Suppressor macrophage (primary cell): ENCODE data around the gene IL23R.
A peak's percentile ranks its signal among the peaks of the same experiment; 100 is the strongest.

ENCODE experiments used
- DNase-seq, 4 experiments: peaks; one replicate each; pipeline ENCODE4 v3.0.0-alpha.2; 2020 to 2022

Gene IL23R

DNA sequence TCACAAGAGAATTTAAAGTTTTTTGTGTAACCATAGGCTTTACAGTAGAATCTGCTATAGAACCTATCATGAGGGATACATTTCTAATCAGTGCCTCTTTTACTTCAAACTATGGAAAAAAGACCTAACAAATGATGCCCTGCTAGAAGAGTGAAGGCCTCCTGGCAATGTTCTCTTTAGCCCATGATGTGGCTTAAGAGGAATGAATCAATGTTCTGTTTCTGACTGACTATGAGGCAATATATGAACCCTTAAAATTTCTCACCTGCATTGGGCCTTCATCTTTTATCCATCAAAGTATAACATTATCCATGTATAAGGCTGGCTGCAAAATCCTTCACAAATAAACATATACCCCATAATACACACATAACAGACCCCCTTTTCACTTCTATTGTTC, 75.8 kb downstream of the IL23R start:
- no peak for DNase-seq

DNA sequence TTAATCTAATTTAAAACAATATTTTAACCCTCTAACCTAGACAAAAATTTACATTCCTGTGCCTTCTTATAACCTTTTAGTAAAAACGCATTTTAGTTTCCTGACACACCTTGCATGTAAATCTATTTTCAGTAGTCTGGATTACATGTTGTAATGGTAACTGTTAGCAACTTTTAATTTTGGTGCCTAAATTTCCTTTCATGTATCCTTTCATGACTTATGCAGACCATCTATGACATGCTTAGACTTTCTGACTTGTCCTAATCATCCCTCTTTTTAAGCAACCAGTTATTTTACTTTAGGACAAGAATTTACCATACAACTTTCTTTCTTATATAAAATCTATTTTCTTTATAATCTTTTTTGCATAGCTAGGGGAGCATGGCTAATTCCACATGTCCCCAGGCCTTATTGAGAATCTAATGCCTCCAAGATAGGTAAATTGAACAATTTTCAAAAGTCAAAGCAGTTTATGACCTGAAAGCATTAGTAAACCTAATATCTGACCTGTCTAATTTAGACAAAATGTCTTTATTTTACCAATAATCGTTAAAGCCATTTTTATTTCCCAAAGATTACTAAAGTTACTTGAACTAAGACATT, 83.9 kb downstream of the IL23R start:
- DNase-seq = no peak

DNA sequence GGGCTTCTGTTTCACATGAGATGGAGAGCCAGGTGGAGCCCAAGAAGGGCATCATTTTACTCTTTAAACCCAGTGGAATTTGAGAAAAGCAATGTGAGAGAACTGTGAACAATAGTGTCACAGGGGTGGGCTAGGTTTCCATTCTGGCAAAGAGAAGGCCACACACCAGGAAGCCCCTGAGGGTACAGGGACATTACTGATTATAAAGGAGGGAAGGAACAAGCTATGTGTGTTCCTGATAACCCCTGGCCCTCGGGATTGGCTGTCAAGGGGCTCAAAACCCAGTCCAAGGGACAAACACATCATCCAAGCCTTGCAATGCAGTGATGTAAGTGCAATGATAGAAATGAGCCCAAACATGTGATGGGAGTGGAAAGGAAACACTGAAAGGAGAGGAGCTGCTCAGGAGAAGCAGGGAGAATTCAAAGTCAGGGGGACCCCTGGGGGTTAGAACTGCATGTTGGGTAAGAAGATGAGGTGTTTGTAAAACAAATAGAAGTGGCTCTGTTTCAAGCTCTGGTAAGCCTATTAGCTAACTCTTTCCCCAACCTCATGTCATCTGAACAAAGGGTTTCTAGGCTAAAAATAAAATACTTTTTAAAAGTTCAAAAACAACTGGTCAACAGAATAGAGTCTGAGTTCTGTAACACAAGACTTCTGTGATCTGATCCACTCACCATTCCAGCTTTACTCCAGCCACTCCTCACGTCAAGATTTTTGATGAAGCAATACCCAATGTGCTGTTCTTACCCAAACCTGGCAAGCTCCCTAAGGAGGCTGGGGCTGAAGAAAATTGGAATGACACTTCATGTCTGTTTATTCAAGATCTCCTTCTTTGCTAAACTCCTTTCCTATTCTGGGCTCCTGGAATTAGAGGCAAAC, 90.3 kb downstream of the IL23R start:
- no peak for DNase-seq

DNA sequence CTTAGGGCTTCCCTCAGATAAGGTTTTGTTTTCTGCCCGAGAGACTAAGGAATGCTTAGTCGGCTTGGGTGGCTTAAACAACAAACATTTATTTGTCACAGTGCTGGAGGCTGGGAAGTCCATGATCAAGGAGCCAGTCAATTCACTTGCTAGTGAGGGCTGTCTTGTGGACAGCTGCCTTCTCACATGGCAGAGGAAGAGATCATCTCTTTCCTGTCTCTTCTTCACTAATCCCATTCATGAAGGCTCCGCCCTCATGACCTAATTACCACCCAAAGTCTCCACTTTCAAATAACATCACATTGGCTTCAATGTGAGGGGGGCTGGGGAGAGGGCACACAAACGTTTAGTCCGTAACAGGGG, 90.9 kb downstream of the IL23R start:
- DNase-seq = no peak

DNA sequence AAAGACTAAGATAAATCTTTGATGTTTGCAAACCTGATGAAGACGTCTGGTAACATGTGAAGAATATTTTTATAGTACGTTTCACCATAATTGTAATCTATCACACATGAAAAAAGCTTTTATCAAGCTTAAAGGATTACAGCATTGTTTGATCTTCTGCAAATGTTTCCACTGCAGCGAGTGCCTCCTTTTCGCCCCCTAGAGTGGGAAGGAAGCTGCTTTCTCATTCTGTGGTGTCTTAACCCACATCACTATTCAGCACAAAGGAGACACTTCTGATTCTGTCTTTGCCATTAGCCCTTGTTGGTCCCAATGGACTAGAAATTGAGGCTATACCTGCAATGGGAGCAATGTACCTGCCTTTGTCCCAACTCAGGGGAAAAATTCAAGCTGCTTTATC, 95.4 kb downstream of the IL23R start:
- DNase-seq = peak in 2 of 4 experiments; percentile 4 to 10

DNA sequence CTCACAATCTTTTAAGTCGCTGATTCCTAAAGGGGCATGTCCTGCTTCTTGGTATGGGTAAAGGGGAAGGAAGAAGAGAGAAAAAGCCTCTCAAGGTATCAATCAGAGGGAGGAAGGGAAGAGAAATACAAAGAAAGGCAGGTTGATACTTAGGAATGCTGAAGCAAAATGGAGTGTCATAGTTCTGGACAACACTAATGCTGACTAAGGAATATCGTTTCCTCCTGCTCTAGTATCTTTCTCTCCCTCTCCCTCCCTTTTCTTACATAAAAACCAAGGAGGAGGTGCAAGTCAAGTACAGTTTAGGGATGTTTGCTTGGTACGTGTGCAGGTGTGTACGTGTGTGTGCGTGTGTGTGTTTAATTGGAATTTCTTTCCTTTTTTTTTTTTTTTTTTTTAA, 96.5 kb downstream of the IL23R start:
- DNase-seq = no peak

DNA sequence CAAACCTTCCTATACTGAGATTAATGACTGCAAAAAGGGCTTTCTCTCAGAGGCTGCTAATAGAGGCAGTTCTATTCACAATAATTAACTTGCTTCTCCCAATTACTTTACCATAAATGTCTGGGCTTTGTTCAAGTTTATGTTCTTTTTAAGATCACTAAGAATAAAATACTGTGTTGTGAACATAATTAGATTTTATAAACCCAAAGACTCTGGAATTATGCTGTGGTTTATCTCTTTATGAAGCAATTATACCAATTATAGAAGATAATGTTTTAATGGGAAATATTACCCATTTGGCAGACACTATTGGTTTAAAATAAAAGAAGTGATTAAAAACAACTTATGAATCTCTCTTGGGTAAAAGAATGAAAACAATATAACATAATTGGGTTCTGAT, 97.9 kb downstream of the IL23R start:
- no peak for DNase-seq

DNA sequence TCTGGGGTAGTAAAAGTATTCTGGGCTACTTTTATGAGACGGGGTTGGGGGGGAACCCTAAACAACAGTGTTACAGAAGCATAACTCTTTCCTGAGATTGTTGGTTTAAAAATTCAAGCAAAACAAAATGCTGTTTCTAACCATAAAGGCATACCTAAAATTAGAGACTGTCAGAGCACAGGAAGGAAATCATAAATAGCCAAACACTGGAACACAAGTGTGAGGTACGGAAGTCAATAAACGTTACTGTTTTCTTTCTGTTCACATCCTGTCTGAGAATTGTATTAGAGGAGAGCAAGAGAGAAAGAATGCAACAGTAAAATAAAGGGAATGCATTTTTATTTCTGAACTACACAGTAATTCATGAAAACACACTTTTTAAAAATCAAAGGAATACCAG, 98.6 kb downstream of the IL23R start:
- no peak for DNase-seq

DNA sequence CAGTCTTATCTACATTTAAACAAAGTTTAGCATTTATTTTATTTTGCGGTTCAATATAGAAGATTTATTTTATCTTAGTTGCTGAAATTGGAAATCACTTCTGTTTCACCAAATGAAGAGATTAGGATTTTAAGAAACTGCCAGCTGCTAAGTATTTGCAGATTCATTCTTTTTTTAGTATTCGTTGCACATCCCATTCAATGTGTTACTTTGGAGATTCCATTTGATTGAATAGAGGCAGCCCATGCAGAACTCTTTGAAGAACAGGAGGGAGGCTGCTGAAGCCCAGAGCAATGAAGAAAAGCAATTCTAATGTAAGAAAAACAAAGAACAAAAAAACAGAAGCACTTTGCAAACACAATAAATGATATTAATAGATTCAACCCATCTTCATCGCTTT, 102.8 kb downstream of the IL23R start:
- no peak for DNase-seq

DNA sequence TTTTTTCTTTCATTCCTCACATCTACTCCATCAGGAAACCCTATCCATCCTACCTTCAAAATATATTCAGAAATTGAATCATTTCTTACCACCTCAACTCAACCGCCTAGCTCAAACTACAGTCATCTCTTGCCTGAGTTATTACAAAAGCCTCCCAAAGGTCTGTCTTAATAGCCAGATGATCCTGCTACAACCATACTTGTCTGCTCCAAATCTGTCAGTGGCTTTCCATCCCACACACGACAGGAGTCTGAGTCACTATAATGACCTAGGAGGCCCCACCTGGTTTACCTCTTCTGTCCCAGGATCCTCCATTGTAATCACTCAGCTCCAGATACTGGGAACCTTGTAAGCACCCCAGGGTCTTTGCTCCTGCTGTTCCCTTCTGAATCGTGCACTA, 104.3 kb downstream of the IL23R start:
- no peak for DNase-seq

DNA sequence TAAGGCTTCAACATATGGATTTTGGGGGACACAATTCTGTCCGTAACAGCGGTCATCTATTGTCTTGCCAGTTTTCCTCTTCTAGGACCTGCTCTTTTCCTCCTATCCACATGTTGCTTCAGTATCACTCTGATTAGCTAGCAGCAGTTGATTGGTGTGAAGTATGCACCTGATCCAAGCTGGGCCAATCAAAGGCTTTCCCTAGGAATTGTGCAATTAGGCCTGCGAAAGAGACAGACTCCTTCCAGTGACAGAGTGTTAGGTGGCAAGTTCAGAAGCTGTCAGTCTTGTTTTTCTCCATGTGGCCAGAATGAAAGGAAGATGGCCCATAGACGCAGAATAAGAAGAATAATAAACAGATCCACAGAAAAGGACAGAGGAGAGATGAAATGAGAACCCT, 107.3 kb downstream of the IL23R start:
- DNase-seq = no peak

DNA sequence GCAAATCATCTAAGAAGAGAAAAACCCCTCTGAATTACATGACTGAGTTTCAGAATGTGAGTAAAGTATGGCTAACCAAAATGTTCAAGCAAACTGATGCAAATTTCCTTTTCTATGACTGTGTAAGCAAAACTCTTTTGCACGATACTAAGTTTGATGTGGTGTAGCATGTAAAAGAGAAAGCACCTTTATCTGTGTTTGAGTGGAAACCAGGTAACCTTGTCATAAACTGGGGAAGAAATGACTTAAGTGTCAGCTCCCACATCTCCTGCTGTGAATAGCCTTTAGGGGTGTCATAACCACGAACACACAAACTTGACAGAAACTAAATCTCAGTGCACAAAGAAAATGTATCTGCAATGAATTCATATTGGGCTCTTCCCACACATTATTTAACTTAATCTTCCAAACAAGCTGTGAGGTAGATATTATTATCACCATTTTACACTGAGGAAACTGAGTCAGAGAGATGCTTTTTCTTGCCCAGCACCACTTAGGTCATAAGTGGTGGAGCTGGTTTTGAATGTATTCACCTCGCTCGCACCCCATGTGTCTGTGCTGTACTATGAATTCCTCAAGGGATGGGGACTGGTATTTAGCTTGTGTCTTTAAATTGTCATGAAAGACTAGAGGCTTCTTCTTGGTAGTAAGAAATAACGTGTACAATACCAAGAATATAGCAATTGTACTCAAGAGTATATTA, 108.5 kb downstream of the IL23R start:
- no peak for DNase-seq

DNA sequence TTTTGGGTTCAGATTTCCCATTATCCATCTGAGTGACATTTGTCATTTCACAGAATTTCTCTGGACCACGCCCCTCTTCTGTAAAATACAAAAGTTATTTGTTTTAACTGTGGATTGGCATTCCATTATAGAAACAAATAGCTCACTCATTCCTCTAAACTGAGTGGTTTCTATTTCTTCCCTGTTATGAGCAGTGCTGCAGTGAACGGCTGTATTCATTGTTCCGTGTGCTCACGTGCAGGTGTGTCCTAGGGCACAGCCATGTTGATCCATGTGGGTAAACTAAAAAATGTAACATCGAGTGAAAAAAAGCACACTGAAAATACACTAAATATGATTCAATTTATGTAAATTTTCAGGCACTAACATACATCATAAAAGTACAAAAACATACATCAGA, 114.4 kb downstream of the IL23R start:
- no peak for DNase-seq

DNA sequence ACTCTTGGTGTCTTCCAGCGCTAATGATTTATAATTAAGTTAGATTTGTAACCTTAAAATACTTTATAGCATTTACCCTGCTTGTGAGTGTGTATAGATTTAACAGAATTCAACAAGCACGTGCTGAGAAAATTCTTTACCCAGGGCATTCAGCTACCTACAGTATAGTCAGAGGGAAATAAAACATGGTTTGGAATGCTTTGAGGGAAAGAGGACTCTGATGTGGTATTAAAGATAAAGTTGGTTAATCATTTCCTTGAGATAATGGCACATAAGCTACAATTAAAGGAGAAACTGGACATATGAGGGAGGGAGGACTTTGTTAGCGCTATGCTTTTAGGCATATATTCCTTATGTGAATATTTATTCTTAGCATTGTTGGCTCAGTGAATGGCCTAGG, 115.0 kb downstream of the IL23R start:
- no peak for DNase-seq

DNA sequence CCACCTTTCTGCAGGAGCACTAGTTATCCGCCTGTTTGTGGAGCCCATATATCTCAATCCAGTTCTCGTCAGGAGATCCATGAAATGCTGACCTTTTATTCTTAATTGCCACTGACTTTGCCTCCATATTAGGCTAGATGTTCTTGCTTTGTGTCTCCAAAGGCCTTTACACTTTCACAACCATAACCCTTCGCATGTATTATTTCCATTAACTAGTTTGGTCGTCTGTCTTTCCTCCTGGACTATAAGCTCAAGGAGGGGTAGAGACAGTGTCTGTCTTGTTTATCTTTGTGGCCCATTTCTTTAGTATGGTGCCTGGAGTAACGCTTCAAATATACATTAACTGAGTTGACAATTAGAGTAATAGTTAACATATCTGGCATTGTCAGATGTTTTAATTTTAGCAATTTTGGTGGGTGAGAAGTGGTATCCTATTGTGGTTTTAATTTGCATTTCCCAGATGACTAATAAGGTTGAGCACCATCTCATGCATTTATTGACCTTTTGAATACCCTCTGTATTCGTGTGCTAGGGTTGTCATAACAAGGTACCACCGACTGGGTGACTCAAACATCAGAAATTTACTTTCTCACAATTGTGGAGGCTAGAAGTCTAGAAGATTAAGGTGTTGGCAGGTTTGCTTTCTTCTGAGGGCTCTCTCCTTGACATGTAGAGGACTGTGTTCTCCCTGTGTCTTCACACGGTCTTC, 119.7 kb downstream of the IL23R start:
- no peak for DNase-seq

DNA sequence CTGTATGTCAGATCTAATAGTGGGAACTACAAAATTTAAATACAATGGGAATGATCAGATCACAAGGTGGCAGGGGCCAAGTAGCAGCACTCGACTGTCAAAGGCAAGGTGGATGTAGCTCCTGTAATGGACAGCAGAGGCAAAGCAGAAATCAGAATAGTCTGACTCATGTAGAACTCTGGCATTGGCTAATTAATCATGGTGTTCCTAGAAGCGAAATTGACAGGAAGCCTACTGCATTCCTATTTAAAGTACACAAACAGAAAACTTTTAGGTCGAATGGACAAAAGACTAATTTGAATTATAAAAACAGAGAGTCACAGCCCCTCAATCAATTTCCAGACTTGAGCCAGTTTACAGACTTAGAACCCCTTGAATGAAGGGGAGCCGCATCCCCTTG, 124.0 kb downstream of the IL23R start:
- DNase-seq = no peak

DNA sequence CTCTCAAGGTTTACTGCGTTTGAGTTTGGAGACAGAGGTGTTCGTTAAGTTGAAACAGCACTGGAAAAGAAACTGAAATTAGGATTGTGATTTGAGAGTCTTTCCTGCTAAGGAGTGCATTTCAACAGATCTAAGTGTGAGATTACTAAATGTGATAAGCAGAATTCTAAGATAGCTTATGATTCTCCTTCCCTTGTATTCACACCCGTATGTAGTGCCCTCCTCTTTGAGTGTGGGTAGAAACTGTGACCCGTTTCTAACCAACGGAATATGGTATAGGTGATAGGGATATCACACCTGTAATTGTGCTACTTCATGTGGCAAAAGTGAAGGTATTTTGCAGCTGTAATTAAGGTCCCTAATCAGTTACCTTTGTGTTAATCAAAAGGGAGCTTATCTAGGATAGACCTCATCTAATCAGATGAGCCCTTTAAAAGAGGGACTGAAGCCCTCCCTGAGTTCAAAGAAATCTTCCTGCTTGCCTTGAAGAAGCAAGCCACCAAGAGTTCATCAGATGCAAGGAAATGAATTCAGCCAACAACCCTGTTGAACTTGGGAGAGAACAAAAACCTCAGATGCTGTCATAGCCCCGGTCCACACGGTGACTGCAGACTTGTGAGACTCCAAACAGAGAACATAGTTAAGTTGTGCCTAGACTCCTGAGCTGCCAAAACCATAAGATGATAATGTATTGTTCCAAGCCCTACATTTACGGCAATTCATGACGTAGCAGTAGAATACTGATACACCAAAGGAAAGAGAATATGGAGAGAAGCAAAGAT, 128.8 kb downstream of the IL23R start:
- no peak for DNase-seq

DNA sequence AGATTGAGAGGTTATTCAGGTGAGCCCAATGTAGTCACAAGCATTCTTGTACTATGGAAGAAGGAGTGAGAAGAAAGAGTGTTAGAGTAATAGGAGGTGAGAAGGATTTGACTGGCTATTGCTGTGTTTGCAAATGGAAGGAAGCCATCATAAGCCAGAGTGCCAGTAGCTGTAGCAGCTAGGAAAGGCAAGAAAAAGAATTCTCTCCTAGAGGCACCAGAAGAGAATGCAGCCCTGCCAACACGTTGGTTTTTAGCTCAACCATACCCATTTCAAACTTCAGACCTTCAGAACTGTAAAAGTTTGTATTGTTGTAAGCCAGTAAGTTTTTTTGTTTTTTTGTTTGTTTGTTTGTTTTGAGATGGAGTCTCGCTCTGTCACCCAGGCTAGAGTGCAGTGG, 132.5 kb downstream of the IL23R start:
- no peak for DNase-seq

DNA sequence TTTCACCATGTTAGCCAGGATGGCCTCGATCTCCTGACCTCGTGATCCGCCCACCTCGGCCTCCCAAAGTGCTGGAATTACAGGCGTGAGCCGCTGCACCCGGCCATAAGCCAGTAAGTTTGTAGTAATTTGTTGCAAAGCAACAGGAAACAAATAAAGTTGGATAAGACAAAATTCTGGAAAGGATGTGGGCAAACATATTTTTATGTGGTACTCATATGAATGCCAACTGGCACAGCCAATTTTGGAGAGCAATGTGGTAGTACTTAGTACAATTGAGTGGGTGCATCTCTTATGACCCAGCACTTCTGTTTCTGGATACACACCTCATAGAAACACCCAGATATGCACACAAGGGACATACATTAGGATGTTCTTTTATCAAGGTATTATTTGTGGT, 133.0 kb downstream of the IL23R start:
- DNase-seq = no peak

DNA sequence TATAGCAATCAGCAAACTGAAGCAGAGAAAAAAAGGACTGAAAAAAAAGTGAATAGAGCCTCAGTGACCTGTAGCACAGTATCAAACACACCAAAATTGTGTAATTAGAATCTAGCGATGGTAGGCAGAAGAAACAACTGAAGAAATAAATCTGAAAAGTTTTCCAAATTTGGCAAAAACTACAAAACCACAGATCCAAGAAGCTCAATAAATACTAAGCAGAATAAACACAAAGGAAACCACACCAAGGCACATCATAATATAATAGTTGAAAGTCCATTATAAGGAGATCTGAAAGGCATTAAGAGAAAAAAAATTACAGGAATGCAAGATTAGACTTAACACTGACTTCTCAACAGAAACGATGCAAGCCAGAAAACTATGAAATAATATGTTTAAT, 134.3 kb downstream of the IL23R start:
- DNase-seq = no peak

DNA sequence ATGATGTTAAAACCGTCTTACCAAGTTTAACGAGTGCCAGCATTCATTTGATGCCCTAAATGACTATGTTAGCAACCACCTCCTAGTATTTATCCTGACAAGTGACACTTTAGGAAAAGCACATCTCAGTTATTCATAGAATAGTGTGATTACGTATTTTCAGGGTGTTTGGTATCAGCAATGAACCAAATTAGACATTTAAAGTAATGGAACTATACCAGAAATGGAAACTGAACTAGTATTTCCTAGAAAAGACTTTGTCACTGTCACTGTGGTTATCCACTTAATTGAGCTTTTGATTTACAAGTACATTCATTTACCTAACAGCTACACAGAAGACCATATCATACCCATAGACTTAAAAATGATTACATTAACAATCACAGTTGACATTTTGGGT, 137.8 kb downstream of the IL23R start:
- DNase-seq = no peak

DNA sequence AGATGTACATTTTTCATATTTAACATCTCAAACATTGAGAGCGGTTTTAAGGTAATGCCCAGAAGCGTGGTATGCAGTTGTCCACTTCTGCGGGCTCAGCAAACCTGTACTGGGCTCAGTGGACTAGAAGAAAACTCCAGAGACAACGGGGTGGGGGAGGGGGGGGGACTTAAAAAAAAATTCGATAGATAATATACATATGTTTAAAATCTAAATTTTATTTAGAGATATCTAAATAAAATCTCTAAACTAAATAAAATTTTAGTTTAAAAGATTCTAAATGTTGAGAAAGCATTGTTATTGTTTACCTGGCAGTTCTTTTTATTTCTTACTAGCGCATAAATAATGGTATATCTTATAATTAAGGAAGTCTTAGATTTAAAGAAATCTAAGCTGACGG, 140.3 kb downstream of the IL23R start:
- DNase-seq = no peak
